8988T (cell line): Measurements from ENCODE around the gene DYRK1B.
"Not testable (repeated sequence)": the region's sequence is repeated elsewhere in the genome, so short reads cannot be mapped to it uniquely, and the experiment has no call there.

Experiments
- DNase-seq: peaks from one replicate; pipeline ENCODE4 v3.0.0; 2011

Gene DYRK1B

DNA sequence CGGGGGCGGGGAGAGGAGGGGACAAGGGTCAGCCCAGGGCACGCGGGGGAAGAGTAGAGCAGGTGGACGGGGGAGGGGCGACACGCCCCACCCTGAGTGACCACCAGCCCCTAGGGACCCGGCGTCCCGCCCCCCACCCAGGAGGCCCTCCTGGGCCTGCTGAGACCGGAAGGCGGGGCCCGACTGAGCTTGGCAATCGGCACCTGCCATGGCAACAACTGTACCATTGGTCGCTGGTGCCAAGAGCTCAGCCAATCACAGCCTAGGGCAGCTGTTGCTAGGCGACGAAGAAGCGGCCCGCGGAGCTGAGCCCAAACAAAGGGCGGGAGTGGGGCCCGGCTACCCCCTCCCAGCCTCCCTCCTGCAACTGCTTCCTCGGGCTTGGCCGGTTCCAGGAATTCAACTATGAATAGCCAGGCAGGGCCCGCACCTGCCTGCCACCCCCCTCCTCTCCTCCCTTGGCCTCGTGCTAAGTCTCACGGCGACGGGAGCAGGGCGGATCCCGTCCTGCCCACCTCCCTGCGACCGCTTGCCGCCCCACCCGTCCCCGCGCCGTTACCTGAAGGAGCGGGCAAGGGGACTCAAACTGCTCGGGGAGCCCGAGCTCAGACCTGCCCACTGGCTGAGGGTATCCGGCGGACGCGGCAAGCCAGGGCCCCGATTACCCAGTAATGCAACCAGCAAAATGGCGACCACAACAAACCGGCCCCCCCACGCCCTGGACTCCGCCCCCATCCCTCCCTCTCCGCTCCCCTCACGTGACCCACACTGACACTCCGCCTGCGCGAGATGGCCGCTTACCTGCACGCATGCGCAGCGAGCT is at the start of gene DYRK1B:
Gene DYRK1B, minus strand, starts transcription at position 699 of the 823 bp plus-strand sequence. CDS start 2,295 bp downstream, outside the sequence.
- peak; percentile 91 for DNase-seq

DNA sequence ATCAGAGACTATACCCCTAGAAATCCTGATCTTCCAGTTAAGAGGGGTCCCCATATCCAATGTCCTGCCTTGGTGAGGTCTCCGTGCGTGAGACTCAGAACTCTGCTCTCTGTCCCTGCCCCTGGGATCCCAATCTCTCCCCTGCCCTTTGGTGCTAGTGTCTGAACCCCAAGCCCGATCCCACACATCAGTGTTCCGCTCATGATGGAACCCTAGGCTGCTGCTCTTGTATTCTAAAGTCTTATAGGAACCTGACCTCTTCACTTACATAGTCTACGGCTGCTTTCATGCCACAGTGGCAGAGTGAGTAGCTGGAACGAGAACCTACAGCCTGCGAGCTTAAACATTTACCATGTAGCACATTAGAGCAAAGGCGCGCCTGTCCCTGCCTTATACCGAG is 48.7 kb upstream of the DYRK1B start:
- DNase-seq, result not testable (repeated sequence)

DNA sequence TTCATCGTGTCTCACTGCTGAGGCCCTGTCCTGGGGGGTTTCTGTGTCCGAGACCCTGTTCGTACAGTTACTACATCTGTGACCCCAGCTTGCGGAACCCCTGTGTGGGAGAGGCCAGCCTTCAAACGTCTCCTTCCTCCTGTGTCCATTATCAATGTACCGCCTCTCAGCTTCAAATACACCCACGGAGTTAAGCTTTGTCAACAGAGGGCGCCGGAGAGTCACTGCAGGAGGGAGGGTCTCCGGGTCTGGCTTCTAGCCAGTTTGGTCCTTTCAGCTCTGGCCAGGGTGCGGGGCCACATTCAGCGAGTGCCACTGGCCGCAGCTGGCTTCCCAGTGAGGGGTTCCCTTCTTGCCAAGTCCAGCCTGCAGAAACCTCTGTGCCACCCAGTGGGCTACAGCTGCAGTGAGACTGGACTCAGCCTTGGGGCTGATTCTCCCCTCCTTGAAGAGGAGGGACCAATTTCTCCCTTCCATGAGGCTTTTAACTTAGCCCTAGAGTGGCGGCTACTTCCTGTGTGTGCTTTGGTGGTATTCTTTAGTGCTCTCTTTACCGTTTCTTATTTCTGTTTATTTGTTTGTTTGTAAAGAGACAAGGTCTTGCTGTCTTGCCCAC is 47.6 kb upstream of the DYRK1B start:
- DNase-seq, result not testable (repeated sequence)

DNA sequence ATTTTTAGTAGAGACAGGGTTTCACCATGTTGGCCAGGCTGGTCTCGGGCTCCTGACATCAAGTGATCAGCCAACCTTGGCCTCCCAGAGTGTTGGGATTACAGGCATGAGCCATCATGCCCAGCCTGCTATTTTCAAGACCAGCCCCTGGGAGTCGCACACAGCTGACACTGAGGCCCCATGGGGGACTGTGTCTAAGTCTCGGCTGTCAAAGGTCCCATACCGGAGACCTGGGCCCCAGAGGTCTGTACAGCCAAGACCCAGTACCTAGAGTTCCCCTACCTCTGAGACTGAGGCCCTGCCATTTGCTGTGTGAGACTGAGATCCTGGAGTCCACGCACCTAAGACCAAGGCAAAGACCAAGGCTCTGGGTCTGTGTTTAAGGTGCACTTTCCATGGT is 46.3 kb upstream of the DYRK1B start:
- DNase-seq, result not testable (repeated sequence)

DNA sequence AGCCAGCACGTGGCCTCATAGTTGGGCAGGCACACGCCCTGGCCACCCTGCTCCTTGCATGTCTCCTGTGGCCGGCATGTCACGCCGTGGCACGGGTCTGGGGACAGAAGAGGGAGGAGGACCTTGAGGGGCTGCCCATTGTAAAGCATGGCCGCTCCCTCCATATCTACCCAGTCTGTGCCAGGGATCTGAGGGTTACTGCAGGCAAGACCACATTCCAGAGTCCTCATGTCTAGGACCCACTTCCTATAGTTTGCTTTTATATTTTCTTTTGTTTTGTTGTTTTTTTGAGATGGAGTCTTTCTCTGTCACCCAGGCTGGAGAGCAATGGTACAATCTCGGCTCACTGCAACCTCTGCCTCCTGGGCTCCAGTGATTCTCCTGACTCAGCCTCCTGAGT is 45.8 kb upstream of the DYRK1B start:
- DNase-seq, result not testable (repeated sequence)

DNA sequence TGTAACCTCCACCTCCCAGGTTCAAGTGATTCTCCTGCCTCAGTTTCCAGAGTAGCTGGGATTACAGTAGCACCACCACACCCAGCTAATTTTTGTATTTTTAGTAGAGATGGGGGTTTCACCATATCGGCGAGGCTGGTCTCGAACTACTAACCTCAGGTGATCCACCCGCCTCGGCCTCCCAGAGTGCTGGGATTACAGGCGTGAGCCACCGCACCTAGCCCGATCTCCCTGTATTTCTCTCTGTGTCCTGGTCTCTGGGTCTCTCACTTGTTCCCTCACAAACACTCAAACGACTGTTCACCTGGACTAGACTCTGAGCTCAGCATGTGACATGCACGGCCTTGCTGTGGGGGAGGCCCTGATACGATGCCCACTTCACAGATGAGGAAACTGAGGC is 44.9 kb upstream of the DYRK1B start:
- DNase-seq, result not testable (repeated sequence)

DNA sequence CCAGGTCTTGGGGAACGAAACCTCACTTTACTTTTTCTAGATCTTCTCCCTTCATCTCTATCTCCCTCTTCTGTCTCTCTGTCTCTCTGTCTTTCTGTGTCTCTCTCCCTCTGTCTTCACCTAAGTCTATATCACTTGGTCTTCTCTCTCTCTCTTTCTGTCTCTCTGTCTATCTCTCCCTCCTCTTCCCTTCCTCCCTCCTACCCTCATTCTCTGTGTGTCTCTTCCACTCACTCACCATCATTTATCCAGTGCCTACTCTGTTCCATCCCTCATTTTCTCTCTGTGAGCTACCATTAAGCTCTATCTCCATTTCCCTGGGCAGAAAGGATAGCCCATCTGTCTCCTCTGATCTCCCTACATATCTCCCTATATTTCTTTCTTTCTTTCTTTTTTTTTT is 44.4 kb upstream of the DYRK1B start:
- no peak for DNase-seq

DNA sequence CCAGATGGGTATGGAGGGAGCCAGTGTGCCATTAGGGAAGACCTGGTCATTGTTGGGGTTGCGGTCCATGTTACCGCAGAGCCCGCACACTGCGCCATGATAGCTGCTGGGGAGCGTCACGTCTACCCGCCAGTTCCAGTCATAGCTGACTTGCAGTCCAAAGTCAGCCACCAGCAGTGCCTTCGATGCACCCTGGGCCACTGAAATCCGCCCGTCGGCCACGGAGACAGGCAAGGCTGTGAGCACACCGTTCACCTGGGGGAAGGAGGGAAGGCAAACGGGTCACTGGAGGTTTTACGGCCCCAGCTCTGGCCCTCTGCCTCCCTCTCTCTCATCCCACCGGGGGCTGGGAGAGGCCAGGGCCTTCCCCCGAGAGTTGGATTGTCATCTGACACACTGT is 44.0 kb upstream of the DYRK1B start:
- DNase-seq, result not testable (repeated sequence)

DNA sequence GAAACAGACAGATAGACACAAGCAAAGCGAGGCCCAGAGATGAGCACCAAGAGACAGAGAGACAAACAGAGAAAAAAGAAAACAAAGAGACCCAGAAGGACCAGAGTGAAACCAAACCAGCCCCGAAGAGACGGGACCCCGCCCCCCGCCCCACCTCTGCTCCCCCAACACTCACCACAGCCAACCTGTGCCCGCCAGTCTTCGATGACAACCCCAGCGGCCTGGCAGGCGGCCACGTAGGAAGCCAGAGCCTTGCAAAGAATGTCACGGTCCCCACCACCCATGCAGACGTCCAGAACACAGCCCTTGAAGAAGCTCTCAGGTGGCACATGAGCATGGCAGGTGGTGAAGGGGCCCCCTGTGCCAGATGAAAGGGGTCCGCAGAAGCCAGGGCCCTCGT is 43.5 kb upstream of the DYRK1B start:
- not testable (repeated sequence) for DNase-seq

DNA sequence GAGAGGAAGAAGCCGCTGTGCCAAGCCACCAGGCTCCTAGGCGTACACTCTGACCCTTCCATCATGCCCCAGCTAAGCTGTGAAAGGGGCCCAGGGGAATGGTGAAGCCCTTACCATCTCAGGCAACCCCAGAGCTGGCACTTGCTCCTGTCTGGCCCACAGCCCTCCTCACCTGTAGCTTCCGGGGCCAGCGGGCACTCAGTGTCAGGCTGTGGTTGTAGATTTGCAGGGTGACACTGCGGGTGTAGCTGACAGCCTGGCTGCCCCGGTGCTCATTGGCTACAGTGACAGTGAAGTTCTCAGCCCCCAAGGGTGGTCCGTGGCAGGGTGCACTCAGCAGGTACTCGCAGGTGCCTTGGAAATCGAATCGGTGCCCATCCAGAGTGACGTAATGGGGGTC is 42.5 kb upstream of the DYRK1B start:
- DNase-seq, result not testable (repeated sequence)

DNA sequence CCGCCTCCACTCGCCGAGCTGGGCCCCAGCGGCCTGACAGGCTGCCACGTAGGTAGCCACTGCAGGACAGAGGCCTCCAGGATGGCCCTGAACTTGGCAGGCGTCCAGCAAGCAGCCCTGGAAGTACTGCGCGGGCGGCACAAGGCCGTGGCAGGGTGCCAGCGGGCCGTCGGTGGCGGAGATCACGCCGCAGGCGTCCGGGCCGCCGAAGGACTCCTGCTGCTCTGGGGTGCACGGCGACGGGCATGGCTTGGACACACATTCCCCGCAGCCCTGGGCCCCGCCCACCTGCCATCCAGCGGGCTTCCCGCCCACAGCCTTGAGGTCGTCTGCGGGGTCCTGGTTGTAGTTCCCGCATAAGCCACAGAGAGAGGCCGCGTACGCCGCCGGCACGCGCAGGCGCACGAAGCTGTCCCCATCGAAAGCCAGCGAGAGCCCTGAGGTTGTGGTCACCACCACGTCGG is 41.5 kb upstream of the DYRK1B start:
- DNase-seq, result not testable (repeated sequence)

DNA sequence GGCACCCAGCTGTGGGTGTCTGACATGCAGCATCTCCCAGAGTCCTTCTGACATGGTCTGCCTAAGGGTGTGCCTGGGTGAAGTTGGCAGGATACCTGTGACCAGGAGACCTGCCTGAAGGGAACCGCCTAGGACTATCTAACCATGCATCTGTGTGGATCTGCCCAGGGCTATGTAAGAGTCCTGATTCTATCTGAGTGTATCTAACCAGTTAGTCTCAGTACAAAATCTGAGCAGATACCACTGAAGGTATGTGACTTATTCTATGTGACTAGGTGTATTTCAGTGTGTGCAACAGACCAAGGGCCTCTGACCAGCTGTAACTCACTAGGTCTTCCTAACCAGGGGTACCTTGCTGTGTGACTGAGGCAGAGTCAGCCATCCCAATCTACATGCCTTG is 40.4 kb upstream of the DYRK1B start:
- DNase-seq, result no peak

DNA sequence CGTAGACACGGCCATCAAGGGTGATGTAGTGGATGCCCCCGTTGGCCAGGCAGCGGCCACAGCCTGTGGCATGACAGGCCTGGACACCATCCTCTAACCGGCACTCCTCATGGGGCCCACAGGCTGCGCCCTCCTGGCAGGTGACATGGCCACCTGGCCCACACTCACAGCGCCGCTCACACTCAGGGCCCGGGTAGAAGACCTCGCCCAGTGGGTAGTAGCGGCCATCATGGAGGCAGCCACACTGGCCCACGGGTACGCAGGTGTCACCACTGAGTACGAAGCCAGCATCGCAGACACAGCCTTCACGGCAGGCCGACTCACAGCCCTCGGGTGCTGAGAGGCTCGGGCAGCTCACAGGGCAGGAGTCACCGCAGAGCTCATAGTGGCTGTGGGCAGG is 39.4 kb upstream of the DYRK1B start:
- DNase-seq, result no peak

DNA sequence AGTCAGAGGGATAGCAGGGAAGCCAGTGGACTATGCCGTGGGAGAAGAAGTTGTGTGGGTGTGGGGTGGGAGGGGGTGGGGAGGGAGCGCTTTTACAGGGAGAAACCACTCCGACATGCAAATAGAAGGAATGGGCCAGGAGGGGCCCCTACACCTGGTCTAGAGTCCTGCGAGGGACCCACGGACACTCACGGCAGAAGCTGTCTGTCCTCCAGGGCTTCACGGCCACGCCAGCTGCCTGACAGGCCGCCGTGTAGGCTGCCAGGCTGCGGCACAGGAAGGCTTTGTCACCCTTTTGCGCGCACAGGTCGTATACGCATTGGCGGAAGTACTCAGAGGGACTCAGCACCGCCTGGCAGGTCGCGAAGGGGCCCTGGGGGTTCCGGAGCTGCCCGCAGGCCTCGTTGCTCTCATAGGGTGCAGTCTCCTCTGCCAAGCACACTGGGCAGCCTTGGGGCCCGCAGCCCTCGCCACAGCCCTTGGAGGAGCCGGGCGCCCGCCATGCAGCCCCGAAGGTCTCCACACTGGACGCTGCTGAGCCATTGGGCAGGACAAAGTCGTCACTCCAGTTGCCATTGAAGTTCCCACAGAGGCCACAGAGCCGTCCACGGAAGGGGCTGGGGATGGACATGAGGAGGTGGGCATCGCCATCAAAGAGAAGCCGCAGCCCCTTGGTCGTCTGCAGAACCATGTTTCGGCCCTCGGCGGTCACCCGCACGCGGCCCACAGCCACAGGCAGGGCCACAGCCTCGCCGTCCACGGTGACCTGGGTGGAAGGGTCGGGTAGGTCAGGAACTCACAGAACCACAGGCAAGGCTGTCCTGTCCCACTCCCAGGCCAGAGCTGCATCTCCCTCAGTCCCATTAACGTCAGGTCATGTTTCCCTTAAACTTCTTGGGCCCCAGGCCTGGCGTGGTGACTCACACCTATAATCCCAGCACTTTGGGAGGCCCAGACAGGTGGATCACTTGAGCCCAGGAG is 38.2 kb upstream of the DYRK1B start:
- no peak for DNase-seq

DNA sequence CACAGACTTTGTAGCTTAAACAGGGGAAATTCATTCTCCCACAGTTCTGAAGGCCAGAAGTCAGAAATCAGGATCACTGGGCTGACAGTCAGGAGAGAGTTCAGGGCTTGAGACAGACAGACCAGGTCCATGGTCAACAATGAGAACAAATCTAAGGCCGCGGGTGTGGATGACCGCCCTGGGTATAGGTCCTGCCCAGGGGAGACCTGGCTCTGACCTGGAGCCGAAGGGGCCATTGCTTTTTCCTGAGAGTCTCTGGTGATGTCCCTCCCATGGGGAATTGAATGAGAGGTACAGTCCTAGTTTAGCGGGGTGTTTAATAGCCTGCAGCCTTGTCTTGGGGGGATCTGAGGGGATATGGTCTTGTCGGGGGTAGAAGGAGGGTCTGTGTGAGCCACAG is 37.4 kb upstream of the DYRK1B start:
- no peak for DNase-seq

DNA sequence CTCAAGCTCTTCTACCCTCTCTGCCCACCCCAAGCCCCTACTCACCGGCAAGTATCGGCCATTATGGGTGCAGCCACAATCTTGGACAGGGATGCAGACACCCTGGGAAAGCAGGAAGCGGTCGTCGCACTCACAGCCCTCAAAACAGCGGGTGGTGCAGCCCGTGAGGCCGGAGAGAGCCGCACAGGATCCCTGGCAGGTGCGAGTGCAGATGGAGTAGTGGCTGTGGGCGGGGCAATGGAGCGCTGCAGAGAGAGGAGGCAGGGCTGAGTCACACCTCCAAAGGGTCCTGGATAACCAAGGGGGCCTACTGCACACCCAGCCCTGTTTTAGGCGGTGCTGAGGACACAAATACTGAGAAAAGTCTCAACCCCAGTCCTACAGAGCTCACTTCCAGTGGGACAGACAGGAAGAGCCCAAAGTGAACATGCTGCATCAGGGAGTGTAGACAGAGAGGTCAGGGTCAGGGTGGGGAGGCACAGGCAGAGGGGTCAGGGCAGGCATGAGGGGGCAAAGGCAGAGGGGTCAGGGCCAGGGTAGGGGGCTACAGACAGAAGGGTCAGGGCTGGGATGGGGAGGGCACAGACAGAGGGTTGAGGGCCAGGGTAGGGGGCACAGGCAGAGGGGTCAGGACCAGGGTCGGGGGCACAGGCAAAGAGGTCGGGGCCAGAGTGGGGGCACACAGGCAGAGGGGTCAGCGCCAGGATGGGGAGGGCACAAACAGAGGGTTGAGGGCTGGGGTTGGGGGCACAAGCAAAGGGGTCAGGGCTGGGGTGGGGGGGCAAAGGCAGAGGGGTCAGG is 36.4 kb upstream of the DYRK1B start:
- no peak for DNase-seq

DNA sequence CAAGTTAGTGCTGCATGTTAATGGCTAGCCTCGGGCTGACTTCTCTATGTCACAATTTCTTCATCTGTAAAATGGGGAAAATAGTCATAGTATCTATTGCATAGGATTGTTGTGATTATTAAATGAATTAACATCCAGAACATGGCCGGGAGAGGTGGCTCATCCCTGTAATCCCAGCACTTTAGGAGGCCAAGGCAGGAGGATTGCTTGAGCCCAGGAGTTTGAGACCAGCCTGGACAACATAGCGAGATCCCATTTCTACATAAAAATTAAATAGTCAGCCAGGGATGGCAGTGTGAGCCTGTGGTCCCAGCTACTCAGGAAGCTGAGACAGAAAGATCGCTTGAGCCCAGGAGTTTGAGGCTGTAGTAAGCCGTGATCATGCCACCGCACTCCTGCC is 34.0 kb upstream of the DYRK1B start:
- no peak for DNase-seq

DNA sequence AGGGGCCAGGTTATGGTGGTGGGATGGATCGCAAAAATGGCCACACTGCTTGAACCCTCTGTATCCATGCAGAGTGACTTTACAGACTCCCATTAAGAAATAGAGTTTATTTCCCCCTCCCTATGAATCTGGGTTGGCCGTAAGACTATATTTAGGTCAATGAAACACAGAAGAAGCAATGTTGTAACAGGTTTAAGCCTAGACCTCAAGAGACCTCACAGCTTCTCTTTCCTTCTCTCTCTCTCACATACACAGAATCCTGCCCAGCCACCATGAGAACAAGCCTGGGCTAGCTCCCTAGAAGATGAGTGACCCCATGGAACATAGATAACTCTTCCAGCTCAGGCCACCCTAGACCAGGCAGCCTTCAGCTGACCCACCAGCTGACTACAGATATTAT is 33.2 kb upstream of the DYRK1B start:
- no peak for DNase-seq

DNA sequence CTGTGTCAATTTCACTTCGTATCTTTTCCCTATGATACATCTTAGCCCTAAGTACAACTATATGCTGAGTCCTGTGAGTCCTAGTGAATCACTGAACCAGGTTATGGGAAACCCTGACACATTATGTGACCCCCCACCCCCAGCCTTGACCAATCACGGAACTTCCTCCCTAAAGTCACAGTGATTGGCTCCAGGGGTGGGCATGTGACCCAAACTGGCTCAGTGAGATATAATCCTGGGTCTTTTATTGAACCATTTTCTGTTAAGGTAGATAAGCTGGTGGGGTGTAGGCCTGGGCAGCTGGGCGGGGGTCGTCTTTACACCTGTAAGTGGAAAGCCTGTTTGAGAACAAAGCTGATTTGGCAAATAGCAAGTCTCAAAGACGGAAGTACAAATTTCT is 32.0 kb upstream of the DYRK1B start:
- no peak for DNase-seq

DNA sequence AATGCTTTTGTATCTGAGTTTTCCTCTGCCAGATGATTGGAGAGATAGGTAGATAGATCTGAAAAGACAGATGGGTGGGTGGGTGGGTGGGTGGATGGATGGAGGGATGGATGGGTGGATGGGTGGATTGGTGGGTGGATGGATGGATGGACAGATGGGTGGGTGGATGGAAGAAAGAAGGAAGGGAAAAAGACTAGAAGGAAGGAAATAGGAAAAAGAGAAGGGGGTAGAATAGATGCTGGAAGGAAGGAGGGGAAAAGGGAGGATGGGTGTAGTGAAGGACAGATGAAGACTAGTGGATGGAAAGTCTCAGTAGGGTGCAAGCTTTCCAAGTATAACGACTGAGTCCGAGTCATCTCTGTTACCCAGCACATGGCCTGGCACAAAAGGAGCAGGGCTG is 31.2 kb upstream of the DYRK1B start:
- no peak for DNase-seq

DNA sequence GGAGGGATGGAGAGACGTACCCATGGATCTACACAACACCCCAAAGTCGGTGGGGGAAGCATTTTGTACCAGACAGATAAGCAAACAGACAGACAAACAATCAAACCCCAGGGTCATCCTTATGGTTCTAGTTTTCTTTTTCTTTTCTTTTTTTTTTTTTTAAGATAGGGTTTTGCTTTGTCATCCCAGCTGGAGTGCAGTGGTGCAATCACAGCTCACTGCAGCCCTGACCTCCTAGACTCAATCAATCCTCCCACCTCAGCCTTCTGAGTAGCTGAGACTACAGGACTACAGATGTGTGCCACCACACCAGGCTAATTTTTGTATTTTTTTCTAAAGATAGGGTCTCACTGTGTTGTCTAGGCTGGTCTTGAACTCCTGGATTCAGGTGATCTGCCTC is 30.2 kb upstream of the DYRK1B start:
- DNase-seq, result no peak

DNA sequence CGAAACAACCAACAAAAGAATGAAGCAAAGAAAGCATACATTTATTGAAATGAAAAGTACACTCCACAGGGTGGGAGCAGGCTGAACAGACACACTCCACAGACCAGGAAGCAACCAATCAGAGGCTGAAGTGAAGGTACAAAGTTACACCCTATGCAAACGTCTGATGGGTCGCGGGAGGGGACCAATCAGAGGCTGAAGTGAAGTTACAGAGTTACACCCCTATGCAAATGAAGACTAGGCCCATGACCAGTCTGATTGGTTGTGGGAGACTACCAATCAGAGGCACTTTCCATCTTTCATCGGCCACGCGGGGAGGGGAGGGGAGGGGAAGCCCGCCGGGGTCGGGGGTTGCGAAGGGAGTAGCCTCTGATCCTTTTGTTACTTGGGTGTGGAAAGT is 24.6 kb upstream of the DYRK1B start:
- DNase-seq, result no peak
